SK-N-SH (cell line): ENCODE data around the gene PPP1R37. TPM values are rescaled to one million over a fixed set of nuclear protein-coding genes. Genes with fewer than 3 reads are reported as not detected.

ENCODE experiments used
- CTCF ChIA-PET: fragments of 300-600, 350-600 bp; formaldehyde crosslinking; extraction: SDS; loops from one replicate; lab custom pipeline; 2021; lab: Yijun Ruan, JAX
- POLR2A ChIA-PET: fragments of 350-600 bp; sonication (Branson Sonifier 250); formaldehyde crosslinking; extraction: SDS; loops from one replicate; lab custom pipeline; 2020; ENCODE audit warnings: antibody characterized with exemption, inconsistent platforms; lab: Yijun Ruan, JAX
- DNase-seq: peaks from one replicate; pipeline ENCODE4 v3.0.0; 2012
- H2AFZ ChIP-seq: fragments of 200-600 bp; sonication (generic); 2 replicates; pipeline ENCODE4 v1.8.1; 2016; ENCODE audit warnings: antibody characterized with exemption, mild to moderate bottlenecking, low read depth
- H3F3A ChIP-seq: fragments of 200-600 bp; sonication (generic); replicated peaks from 2 replicates; pipeline ENCODE3; 2016; ENCODE audit warnings: antibody characterized with exemption, mild to moderate bottlenecking; ENCODE audit not compliant: insufficient read depth
- H3K27ac ChIP-seq, 2 experiments: fragments of 200-500 bp in 1 of 2; fragments of 200-600 bp in 1 of 2; sonication (Bioruptor generic) in 1 of 2; sonication (generic), shearing (Covaris generic) in 1 of 2; 2 replicates each; pipeline versions ENCODE4 v1.5.1 to v1.6.1; 2014 to 2016; ENCODE audit warnings: low read depth in 2 of 2, inconsistent platforms in 1 of 2, low read length in 1 of 2, mild to moderate bottlenecking in 1 of 2, mixed read lengths in 1 of 2
- H3K27me3 ChIP-seq: fragments of 200-600 bp; sonication (generic), shearing (Covaris generic); 2 replicates; pipeline ENCODE4 v1.6.1; 2016; ENCODE audit warnings: mixed run types; ENCODE audit not compliant: insufficient read depth
- H3K36me3 ChIP-seq, 2 experiments: fragments of 200-500 bp in 1 of 2; fragments of 200-600 bp in 1 of 2; sonication (Bioruptor generic) in 1 of 2; sonication (generic) in 1 of 2; replicated peaks in 1 of 2; 2 replicates each; pipeline versions ENCODE3 to v1.5.1; 2014 to 2016; ENCODE audit warnings: low read length in 1 of 2, mild to moderate bottlenecking in 1 of 2; ENCODE audit not compliant: insufficient read depth in 2 of 2, control insufficient read depth in 1 of 2
- H3K4me1 ChIP-seq, 2 experiments: fragments of 200-500 bp in 1 of 2; fragments of 200-600 bp in 1 of 2; sonication (Bioruptor generic) in 1 of 2; sonication (generic), shearing (Covaris generic) in 1 of 2; 2 replicates each; pipeline versions ENCODE4 v1.5.1 to v1.6.1; 2014 to 2016; ENCODE audit warnings: low read depth in 1 of 2, low read length in 1 of 2, mixed run types in 1 of 2; ENCODE audit not compliant: insufficient read depth in 2 of 2, control insufficient read depth in 1 of 2
- H3K4me2 ChIP-seq: fragments of 200-600 bp; sonication (generic), shearing (Covaris generic); 2 replicates; pipeline ENCODE4 v1.6.1; 2017; ENCODE audit warnings: mixed run types
- H3K4me3 ChIP-seq, 2 experiments: fragments of 200-500 bp in 1 of 2; fragments of 200-600 bp in 1 of 2; sonication (Bioruptor generic) in 1 of 2; sonication (generic), shearing (Covaris generic) in 1 of 2; 2 replicates each; pipeline versions ENCODE4 v1.5.1 to v1.8.1; 2014 to 2016; ENCODE audit warnings: low read depth in 2 of 2, inconsistent platforms in 1 of 2, low read length in 1 of 2, mild to moderate bottlenecking in 1 of 2, mixed read lengths in 1 of 2, moderate library complexity in 1 of 2
- H3K79me2 ChIP-seq: fragments of 200-600 bp; sonication (generic); 2 replicates; pipeline ENCODE4 v1.8.1; 2017; ENCODE audit warnings: mild to moderate bottlenecking; ENCODE audit not compliant: insufficient read depth
- H3K9ac ChIP-seq: fragments of 200-600 bp; sonication (generic); 2 replicates; pipeline ENCODE4 v1.6.1; 2017; ENCODE audit warnings: mixed run types
- H3K9me2 ChIP-seq: fragments of 200-600 bp; sonication (generic); 2 replicates; pipeline ENCODE4 v1.6.1; 2017; ENCODE audit warnings: mixed run types
- H3K9me3 ChIP-seq: fragments of 200-600 bp; sonication (generic); 2 replicates; pipeline ENCODE4 v1.6.1; 2017; ENCODE audit warnings: mixed run types, mild to moderate bottlenecking, moderate library complexity
- H4K20me1 ChIP-seq: fragments of 200-600 bp; sonication (generic); 2 replicates; pipeline ENCODE4 v1.6.1; 2017; ENCODE audit warnings: mild to moderate bottlenecking, mixed run types; ENCODE audit not compliant: insufficient read depth
- CHD2 ChIP-seq: fragments of 150-350 bp; IDR thresholded peaks from 2 replicates; pipeline ENCODE4 v1.6.1; 2018; ENCODE audit warnings: low read length; ENCODE audit not compliant: partially characterized antibody
- CTCF ChIP-seq: fragments of 200-600 bp; sonication (generic); IDR thresholded peaks from 2 replicates; pipeline ENCODE4 v1.6.1; 2017; ENCODE audit warnings: antibody characterized with exemption, mild to moderate bottlenecking, moderate library complexity
- ELF1 ChIP-seq: IDR thresholded peaks from 2 replicates; pipeline ENCODE4 v1.4.0; 2012
- EP300 ChIP-seq, 2 experiments: IDR thresholded peaks; 2 replicates each; pipeline versions ENCODE4 v1.4.0 to v1.6.1; 2012; ENCODE audit warnings: borderline replicate concordance in 1 of 2, low read depth in 1 of 2, low read length in 1 of 2
- EZH2phosphoT487 ChIP-seq: fragments of 200-600 bp; sonication (generic); IDR thresholded peaks from 2 replicates; pipeline ENCODE4 v1.6.1; 2017; ENCODE audit warnings: low read depth, mixed run types, mild to moderate bottlenecking, antibody characterized with exemption, moderate library complexity, borderline replicate concordance
- FOSL2 ChIP-seq: IDR thresholded peaks from 2 replicates; pipeline ENCODE4 v1.4.0; 2012; ENCODE audit warnings: low read depth, mild to moderate bottlenecking, moderate library complexity, borderline replicate concordance
- GABPA ChIP-seq: IDR thresholded peaks from 2 replicates; pipeline ENCODE4 v1.4.0; 2012; ENCODE audit warnings: low read depth, mild to moderate bottlenecking
- GATA2 ChIP-seq: sonication (generic); formaldehyde crosslinking; IDR thresholded peaks from 2 replicates; pipeline ENCODE4 v1.5.0; 2020; ENCODE audit warnings: mild to moderate bottlenecking, missing genetic modification reagents
- JUND ChIP-seq: IDR thresholded peaks from 2 replicates; pipeline ENCODE4 v1.4.0; 2012
- MXI1 ChIP-seq: IDR thresholded peaks from 2 replicates; pipeline ENCODE4 v1.6.1; 2012; ENCODE audit warnings: mild to moderate bottlenecking, low read depth, low read length, improper control_type of control experiment
- NFIC ChIP-seq: IDR thresholded peaks from 2 replicates; pipeline ENCODE4 v1.4.0; 2012; ENCODE audit warnings: borderline replicate concordance
- PBX3 ChIP-seq: IDR thresholded peaks from 2 replicates; pipeline ENCODE4; 2012
- RCOR1 ChIP-seq: fragments of 150-350 bp; IDR thresholded peaks from 2 replicates; pipeline ENCODE4 v1.6.1; 2017; ENCODE audit warnings: antibody characterized with exemption, low read length
- REST ChIP-seq: IDR thresholded peaks from 2 replicates; pipeline ENCODE4 v1.6.1; 2012; ENCODE audit warnings: mild to moderate bottlenecking, low read depth, low read length, moderate library complexity
- SIN3A ChIP-seq: IDR thresholded peaks from 2 replicates; pipeline ENCODE4 v1.6.1; 2012; ENCODE audit warnings: low read depth, mild to moderate bottlenecking, low read length, moderate library complexity, borderline replicate concordance
- TAF1 ChIP-seq: IDR thresholded peaks from 2 replicates; pipeline ENCODE4 v1.6.1; 2012; ENCODE audit warnings: low read depth, mild to moderate bottlenecking, low read length, moderate library complexity, borderline replicate concordance
- TCF12 ChIP-seq: IDR thresholded peaks from 2 replicates; pipeline ENCODE4 v1.4.0; 2012
- TEAD4 ChIP-seq: IDR thresholded peaks from 2 replicates; pipeline ENCODE4 v1.4.0; 2012; ENCODE audit warnings: mild to moderate bottlenecking, borderline replicate concordance; ENCODE audit not compliant: insufficient read depth
- USF1 ChIP-seq: IDR thresholded peaks from 2 replicates; pipeline ENCODE4 v1.4.0; 2012; ENCODE audit warnings: low read depth, borderline replicate concordance
- USF2 ChIP-seq: fragments of 150-350 bp; IDR thresholded peaks from 2 replicates; pipeline ENCODE4 v1.6.1; 2017; ENCODE audit warnings: antibody characterized with exemption, low read length, low read depth, borderline replicate concordance
- YY1 ChIP-seq: IDR thresholded peaks from 2 replicates; pipeline ENCODE4 v1.4.0; 2012; ENCODE audit warnings: low read depth, mild to moderate bottlenecking
- WGBS: methylation state at CpG from one replicate; pipeline ENCODE4 v1.1.6; 2017; ENCODE audit warnings: low lambda C conversion rate; 5-methylcytosine and 5-hydroxymethylcytosine counted together
- polyA plus RNA-seq, 3 experiments: library from polyadenylated mRNA; depleted of rRNA; stranded (reverse); fragments of >200 nt; gene quantifications; 2 replicates each; pipeline ENCODE4 v1.2.3, GENCODE V29; 2012

The PPP1R37 gene
- polyA plus RNA-seq, 1 of the 3 experiments (the other 2 are of a cell fraction) = 24.4 TPM

GRCh38 chr19:45177817-45178261 is 84.9 kb downstream of the PPP1R37 start, which contains the start of gene TRAPPC6A (continued):
- TF ChIP-seq REST (no peak), TAF1 (peak; percentile 39; the same call in 1 of the 2 replicates), MXI1 (no peak), YY1 (peak; percentile 82), CTCF (no peak), NFIC (no peak)

- Histone ChIP-seq H3K79me2 (peaks cover 29% of the 10 kb centered on the region), H3K27ac (peak within 1 kb of the TSS; percentile 53 to 82), H3K36me3 (peaks cover 0 to 5% of the 10 kb centered on the region in 2 experiments), H4K20me1 (no peaks in the 10 kb centered on the region), H3K27me3 (no peaks in the 10 kb centered on the region), H3K4me3 (peak within 1 kb of the TSS; percentile 81 to 97), H3K4me1 (peaks cover 0 to 13% of the 10 kb centered on the region in 2 experiments; a peak in 1 of 4 replicates), H2AFZ (peak within 1 kb of the TSS; percentile 79), H3K9ac (peak within 1 kb of the TSS; percentile 87), H3K9me3 (no peaks in the 10 kb centered on the region), H3F3A (peaks cover 9% of the 10 kb centered on the region), H3K4me2 (peak within 1 kb of the TSS; percentile 99), H3K9me2 (no peaks in the 10 kb centered on the region)
- CTCF ChIA-PET = interaction anchor here (0.6 to 1.7 kb wide), 12 partner anchors 9 to 307 kb away, joined by 3 to 6 read pairs (median 4); partner anchors contain the start of gene EXOC3L2
- DNase-seq = peak; percentile 97
- POLR2A ChIA-PET = interaction anchor here (1.0 to 1.8 kb wide), 3 partner anchors 86 to 106 kb away, joined by 3 to 7 read pairs (median 4); partner anchors contain the start of genes GEMIN7 and PPP1R37
- WGBS = 2% methylated on average over 33 of the region's 51 CpGs
- TF ChIP-seq TCF12 (no peak), SIN3A (peak; percentile 93), JUND (no peak), TEAD4 (no peak), RCOR1 (no peak), EP300 (IDR thresholded peaks at IDR 0.05; ENCODE audit: borderline replicate concordance in 1 of 2, low read depth in 1 of 2, low read length in 1 of 2) (no peak), GATA2 (CRISPR knock-in tag) (no peak), ELF1 (peak; percentile 96), MXI1 (peak; percentile 98), PBX3 (peak; percentile 93), EZH2phosphoT487 (no peak), CHD2 (peak; percentile 39), GABPA (no peak; the same call in 1 of the 2 replicates), FOSL2 (no peak), USF2 (peak; percentile 62), USF1 (peak; percentile 94)
Measured at GRCh38 chr19:45178262-45179071, 85.5 kb downstream of the PPP1R37 start, which contains the start of gene BLOC1S3. Gene BLOC1S3, plus strand, starts transcription at chr19:45178784. Its CDS starts 513 bp downstream, at chr19:45179297.
